Transverse colon (tissue), 4 donors: ENCODE results near the gene EXTL2. TPM values are rescaled to one million over a fixed set of nuclear protein-coding genes. Genes with fewer than 3 reads are reported as not detected.
"Not testable (repeated sequence)": the region's sequence is repeated elsewhere in the genome, so short reads cannot be mapped to it uniquely, and the experiment has no call there.

ENCODE experiments used
- DNase-seq: peaks from one replicate; pipeline ENCODE4 v3.0.0-alpha.2; 2019
- H3K27ac ChIP-seq, 4 donors: fragments of 200-600 bp; sonication (generic); 2 replicates each; pipeline ENCODE4 v1.5.1; 2016 to 2018; ENCODE audit warnings: inconsistent platforms in 4 of 4
- H3K27me3 ChIP-seq: fragments of 200-600 bp; sonication (generic); 2 replicates; pipeline ENCODE4 v1.5.1; 2017; ENCODE audit warnings: inconsistent platforms
- H3K36me3 ChIP-seq, 4 donors: fragments of 200-600 bp; sonication (generic); 2 replicates each; pipeline ENCODE4 v1.5.1; 2017 to 2019; ENCODE audit warnings: inconsistent platforms in 4 of 4
- H3K4me1 ChIP-seq, 4 donors: fragments of 200-600 bp; sonication (generic); 2 replicates each; pipeline ENCODE4 v1.5.1; 2017 to 2020; ENCODE audit warnings: inconsistent platforms in 4 of 4
- H3K4me3 ChIP-seq, 4 donors: fragments of 200-600 bp; sonication (generic); 1 replicate in 1 of 4; 2 replicates in 3 of 4; pipeline versions ENCODE4 v1.5.1 to v1.6.1; 2017 to 2019; ENCODE audit warnings: inconsistent platforms in 4 of 4
- H3K9me3 ChIP-seq, 2 donors: fragments of 200-600 bp; sonication (generic); 2 replicates each; pipeline ENCODE4 v1.5.1; 2017 to 2019; ENCODE audit warnings: inconsistent platforms in 2 of 2
- CTCF ChIP-seq, 5 experiments: fragments of 200-600 bp in 3 of 5; fragments of 450-650 bp in 2 of 5; sonication (generic) in 3 of 5; IDR thresholded peaks; 1 replicate in 2 of 5; 2 replicates in 3 of 5; pipeline ENCODE4 v1.5.1; 2016 to 2017; ENCODE audit warnings: antibody characterized with exemption in 5 of 5, inconsistent platforms in 3 of 5, mild to moderate bottlenecking in 2 of 5, moderate library complexity in 1 of 5
- EP300 ChIP-seq: sonication (generic); formaldehyde crosslinking; IDR thresholded peaks from one replicate; pipeline ENCODE4 v1.6.1; 2017; ENCODE audit warnings: antibody characterized with exemption, low read depth
- POLR2A ChIP-seq: fragments of 450-650 bp; IDR thresholded peaks from one replicate; pipeline ENCODE4 v1.6.1; 2016; ENCODE audit warnings: antibody characterized with exemption, mild to moderate bottlenecking, moderate library complexity
- POLR2AphosphoS5 ChIP-seq, 3 donors: sonication (generic); formaldehyde crosslinking; IDR thresholded peaks; one replicate each; pipeline ENCODE4 v1.6.1; 2016; ENCODE audit warnings: antibody characterized with exemption in 3 of 3
- WGBS, 2 donors: methylation state at CpG; one replicate each; pipeline ENCODE4 v1.1.5; 2018; ENCODE audit warnings: low coverage in 1 of 2; 5-methylcytosine and 5-hydroxymethylcytosine counted together
- in situ Hi-C, 4 donors: fragments of 200-750 bp; cut with MboI; loops; one replicate each; pipeline versions ENCODE4 v1.15.0 to v1.15.1; 2017; ENCODE audit warnings: low sequenced_read_pairs in 3 of 4, low pct_ligation_motif_present in 1 of 4, low pct_unique_long_range_greater_than_20kb in 1 of 4
- intact Hi-C: fragments of 100-400 bp; cut with DNase I; formaldehyde crosslinking; loops from one replicate; pipeline ENCODE4 v1.15.1; 2023; ENCODE audit warnings: low total_unique reads
- total RNA-seq, 4 donors: library from RNA; depleted of rRNA; stranded (reverse); fragments of >200 nt; gene quantifications; one replicate each; pipeline ENCODE4 v1.1.0, GENCODE V29; 2016

EXTL2 gene
- total RNA-seq, 4 donors from 2014 or later = 0.37 to 11.1 (median 5.4) TPM

DNA sequence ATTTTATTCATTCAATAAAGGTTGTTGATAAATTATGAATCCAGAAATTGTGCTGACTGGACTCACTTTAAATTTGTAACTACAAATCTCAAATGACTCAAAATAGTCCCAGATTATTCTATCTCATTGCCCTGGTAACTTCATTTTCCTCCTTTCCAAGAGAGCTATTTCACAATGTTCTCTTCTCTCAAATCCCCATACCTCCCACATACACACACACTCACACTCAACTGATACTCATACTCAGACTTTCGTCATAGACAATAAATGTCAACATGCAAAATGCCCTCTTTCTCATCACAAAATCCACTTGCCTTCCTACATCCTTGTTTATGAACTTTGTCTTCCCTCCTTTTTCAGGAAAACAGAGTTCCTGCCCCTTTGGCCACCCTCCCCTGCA lies 33.3 kb downstream of the EXTL2 start:
- Histone ChIP-seq H3K36me3 (no peaks in the 10 kb centered on the region), H3K27me3 (no peaks in the 10 kb centered on the region), H3K9me3 (no peaks in the 10 kb centered on the region), H3K4me3 (no peak overlapping the region), H3K4me1 (no peaks in the 10 kb centered on the region), H3K27ac (no peak overlapping the region)
- in situ Hi-C loops (loop anchor here (5.0 to 25.0 kb wide), 7 partner anchors 247 to 1057 kb away; no protein-coding TSS in a partner anchor), intact Hi-C loops (loop anchor here (10.0 kb wide), 1 partner anchor 247 kb away; no protein-coding TSS in a partner anchor)
- DNase-seq = no peak
- WGBS, 2 donors = 81 to 92% methylated on average over 1 of the region's 1 CpG
- no peak for TF ChIP-seq POLR2AphosphoS5 (IDR thresholded peaks at IDR 0.05)
- no peak for TF ChIP-seq CTCF (IDR thresholded peaks at IDR 0.05)
- no peak for TF ChIP-seq POLR2A
- TF ChIP-seq EP300 = no peak

- in situ Hi-C loops = loop anchor here (5.0 to 25.0 kb wide), 7 partner anchors 246 to 1056 kb away; no protein-coding TSS in a partner anchor
Measured at GRCh38 chr1:100860397-100860991, 34.1 kb downstream of the EXTL2 start.

GRCh38 chr1:100855116-100855515 lies 39.5 kb downstream of the EXTL2 start:
- not testable (repeated sequence) for H3K27ac ChIP-seq, H3K4me3 ChIP-seq, H3K4me1 ChIP-seq, H3K27me3 ChIP-seq, H3K36me3 ChIP-seq, H3K9me3 ChIP-seq, DNase-seq
- intact Hi-C loops = loop anchor here (10.0 kb wide), 1 partner anchor 1680 kb away; no protein-coding TSS in a partner anchor
- in situ Hi-C loops = loop anchor here in 2 of 4 donors (25.0 kb wide), 3 partner anchors 243 to 1043 kb away; no protein-coding TSS in a partner anchor

More at GRCh38 chr1:100860397-100860991, 34.1 kb downstream of the EXTL2 start:
- Histone ChIP-seq H3K27ac (no peak overlapping the region), H3K9me3 (no peaks in the 10 kb centered on the region), H3K4me3 (no peak overlapping the region), H3K36me3 (no peaks in the 10 kb centered on the region), H3K4me1 (no peaks in the 10 kb centered on the region), H3K27me3 (no peaks in the 10 kb centered on the region)
- DNase-seq = no peak
- TF ChIP-seq CTCF (IDR thresholded peaks at IDR 0.05) (no peak), POLR2A (no peak), EP300 (no peak), POLR2AphosphoS5 (IDR thresholded peaks at IDR 0.05) (no peak)
- intact Hi-C loops = loop anchor here (10.0 kb wide), 1 partner anchor 246 kb away; no protein-coding TSS in a partner anchor
- WGBS, 2 donors = 72 to 92% methylated on average over 2 to 3 of the region's 3 CpGs

DNA sequence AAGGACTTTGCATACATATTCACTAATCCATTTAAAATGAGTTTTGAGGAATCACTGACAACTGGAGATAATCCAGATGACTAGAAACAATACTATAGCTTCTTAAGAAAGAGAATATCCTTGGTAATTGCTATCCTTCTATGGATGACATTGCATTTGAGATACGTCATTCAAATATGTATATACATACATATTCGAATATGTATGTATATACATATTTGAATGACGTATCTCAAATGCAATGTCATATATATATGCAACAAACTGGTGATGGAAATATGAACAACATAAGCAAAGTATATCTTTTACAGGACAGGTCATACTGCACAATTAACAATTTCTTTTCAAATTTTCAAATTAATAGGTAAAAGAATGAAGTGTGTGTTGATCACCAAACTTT lies 41.7 kb downstream of the EXTL2 start:
- no peak for DNase-seq
- no peaks in the 10 kb centered on the region for H3K36me3 ChIP-seq
- WGBS, 2 donors = 89 to 90% methylated on average over 3 of the region's 3 CpGs
- H3K4me3 ChIP-seq = no peak overlapping the region
- TF ChIP-seq CTCF (IDR thresholded peaks at IDR 0.05) (no peak), POLR2AphosphoS5 (IDR thresholded peaks at IDR 0.05) (no peak), POLR2A (no peak), EP300 (no peak)
- in situ Hi-C loops = loop anchor here in 2 of 4 donors (25.0 kb wide), 3 partner anchors 241 to 1041 kb away; no protein-coding TSS in a partner anchor
- H3K27ac ChIP-seq = no peak overlapping the region
- H3K9me3 ChIP-seq = no peaks in the 10 kb centered on the region
- no peaks in the 10 kb centered on the region for H3K4me1 ChIP-seq
- H3K27me3 ChIP-seq = no peaks in the 10 kb centered on the region
- intact Hi-C loops = loop anchor here (10.0 kb wide), 1 partner anchor 1682 kb away; no protein-coding TSS in a partner anchor
